DMS153 treated with DMSO at 0.1 percent for 48 hours (cell line): ENCODE results near the gene SLC25A5.
"Not testable (repeated sequence)": the region's sequence is repeated elsewhere in the genome, so short reads cannot be mapped to it uniquely, and the experiment has no call there.

Experiments
- DNase-seq: peaks from one replicate; lab custom pipeline; 2025; ENCODE audit not compliant: unreplicated experiment; lab: John Stamatoyannopoulos, UW

Gene SLC25A5

DNA sequence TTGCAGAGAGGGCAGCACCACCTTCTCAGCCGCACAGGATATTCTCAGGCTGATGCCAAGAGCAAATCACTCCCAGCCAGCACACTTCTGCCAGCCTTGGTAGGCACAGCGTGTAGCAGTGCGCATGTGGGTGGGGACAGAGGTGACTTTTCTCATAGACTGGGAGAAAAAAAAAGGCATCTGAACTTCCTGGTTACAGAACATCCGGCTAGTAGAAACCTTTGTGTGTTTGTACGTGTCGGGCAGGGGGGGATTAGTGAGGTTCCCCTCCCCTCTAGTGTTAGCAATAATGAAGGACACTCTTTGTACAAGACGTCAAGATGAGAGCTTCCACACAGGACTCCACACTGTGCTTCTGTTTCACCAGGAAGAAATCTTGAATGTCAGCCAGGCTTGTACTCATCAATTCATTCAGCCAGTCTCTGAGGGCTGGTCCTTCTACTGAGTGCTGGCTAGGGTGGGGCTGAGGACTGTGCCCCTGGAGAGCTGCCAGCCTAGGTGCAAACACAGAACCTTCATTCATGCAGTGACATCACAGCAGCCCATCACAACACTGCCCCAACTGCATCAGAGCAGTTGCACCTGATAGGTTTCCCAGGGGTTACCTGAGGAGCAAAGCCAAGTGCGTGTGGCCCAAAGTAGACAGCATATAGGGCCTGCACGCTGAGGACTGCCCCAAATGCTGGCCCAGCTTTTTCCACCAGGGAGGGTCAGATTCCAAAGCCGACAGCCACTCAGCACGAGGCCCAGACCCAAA, 34.7 kb downstream of the SLC25A5 start:
- peak; percentile 52 for DNase-seq

DNA sequence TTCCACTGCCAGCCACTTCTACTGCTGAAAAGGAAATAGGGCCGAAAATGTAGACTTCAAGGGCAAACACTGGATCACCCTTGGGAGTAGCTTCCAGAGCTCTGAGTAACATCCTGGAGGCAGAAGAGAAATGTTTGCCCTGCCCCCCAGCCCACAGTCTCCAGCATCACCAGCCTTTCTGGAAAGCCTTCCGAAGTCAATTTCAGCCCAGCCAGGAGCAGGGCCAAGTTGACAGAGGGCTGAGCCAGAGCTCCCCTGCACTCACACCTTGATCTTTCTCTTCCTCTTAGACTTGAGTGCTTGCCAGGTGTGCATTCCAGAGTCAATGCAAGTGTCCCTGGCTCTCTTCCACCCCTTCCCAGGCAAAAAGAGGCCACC, 35.2 kb downstream of the SLC25A5 start:
- no peak for DNase-seq

DNA sequence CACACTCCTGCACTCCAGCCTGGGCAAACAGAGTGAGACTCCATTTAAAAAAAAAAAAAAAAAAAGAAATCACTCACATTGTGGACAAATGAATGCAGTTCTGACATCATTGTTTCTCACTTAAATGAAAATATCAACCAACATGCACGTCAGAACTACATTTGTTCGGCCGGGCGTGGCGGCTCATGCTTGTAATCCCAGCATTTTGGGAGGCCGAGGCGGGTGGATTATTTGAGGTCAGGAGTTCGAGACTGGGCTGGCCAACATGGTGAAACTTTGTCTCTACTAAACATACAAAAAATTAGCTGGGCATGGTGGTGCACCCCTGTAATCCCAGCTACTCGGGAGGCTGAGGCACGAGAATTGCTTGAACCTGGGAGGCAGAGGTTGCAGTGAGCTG, 36.9 kb downstream of the SLC25A5 start:
- not testable (repeated sequence) for DNase-seq

DNA sequence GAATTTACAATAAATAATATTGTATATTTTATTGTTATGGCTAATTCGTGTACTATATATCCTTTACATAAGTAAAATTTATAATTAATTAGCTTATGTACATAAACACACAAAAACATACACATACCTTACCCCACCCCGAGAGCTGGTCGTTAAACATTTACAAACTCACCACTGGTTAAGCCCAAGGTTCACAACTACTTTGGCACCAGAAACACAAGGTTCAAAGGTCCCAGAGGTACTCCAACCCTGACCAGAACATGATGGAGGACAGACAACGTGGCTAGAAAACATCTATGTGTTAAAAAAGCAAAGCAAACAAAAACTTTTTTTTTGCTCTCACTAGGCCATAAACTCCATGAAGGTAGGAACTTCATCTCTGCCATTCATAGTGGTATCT, 37.7 kb downstream of the SLC25A5 start:
- no peak for DNase-seq

DNA sequence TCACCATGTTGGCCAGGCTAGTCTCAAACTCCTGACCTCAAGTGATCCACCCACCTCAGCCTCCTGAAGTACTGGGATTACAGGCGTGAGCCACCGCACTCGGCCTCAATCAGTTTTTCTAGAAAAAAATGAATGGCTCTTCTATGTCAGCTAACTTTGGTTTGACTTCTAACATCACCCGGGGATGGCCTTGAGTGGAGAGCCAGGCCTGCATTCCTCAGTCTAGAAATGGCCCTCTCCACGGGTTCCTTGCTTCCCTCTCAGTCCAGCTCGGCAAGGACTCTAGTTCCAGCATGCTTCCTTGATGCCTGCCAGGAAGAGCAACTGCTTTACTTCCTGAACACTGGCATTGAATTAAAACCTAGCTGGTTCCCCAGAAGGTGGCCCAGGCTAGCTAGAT, 39.0 kb downstream of the SLC25A5 start:
- no peak for DNase-seq

DNA sequence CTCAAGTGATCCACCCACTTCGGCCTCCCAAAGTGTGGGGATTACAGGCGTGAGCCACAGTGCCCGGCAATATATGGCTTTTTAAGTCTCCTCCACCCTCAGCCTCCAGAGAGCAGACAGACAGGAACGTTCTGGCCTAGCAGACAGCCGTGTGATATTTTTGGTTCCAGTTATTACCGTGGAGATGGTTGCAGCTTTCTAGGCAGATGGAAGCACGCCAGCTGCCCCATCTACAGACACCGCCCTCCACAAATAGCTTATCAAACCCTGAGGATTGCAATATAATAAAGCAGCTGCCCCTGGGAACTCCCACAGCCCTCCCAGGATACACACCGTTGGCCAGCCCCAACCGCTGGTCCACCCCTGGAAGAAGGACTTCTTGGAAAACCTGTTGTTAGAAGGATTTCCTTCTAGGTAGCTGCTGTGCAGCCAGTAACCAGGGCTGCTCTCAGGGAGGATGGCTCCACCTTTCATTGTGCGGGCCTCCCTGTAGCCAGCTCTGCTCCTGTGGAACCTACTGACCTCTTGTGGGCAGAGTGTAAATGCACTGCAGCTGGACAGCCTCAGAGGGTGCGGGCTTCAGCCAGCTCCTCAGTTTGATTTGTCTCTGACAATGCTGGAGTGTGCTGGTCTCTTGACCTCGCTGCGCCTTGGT, 44.0 kb downstream of the SLC25A5 start:
- DNase-seq: peak; percentile 61

DNA sequence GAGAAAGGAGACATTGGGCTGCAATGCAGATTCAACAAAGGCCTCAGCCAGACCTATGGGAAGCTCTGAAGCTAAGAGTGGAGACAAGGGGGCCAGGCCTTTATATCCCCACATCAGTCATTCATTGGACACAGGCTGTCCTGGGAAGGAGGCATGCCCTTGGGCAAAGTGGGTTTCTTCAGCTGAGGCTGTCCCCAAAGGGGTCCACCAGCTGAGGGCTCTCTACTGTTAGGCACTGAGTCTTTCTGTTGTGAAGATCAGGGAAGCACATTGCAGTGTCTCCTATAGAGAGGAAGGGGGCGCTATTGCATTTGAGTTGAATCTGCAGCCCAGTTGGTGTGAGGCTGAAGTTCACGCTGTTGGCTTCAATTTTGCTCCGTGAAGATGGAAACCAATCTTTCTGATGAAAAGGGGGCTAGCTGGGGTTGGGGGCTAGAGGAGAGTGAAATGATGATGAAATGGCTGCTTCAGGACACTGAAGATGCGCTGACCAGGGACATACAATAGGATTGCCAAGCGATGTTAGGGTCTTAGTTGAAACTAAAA, 48.0 kb downstream of the SLC25A5 start:
- DNase-seq: no peak

DNA sequence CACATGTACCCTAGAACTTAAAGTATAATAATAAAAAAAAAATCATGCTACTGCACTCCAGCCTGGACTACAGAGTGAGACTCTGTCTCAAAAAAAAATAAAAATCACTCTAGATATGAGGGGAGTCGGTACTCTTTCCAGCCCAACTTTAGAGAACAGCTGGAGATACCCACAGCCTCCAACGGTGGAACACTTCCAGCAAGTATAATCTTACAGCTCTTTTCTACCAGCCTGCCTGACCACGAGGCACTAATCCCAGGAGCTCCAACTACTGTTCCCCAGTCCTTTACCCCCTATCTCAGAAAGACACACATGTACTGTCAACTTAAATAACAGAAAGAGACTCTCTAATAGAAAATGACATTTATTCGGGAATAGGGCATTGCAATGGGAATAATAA, 50.1 kb downstream of the SLC25A5 start:
- no peak for DNase-seq
